ENCODE data around the gene SLC18A2.

DNA sequence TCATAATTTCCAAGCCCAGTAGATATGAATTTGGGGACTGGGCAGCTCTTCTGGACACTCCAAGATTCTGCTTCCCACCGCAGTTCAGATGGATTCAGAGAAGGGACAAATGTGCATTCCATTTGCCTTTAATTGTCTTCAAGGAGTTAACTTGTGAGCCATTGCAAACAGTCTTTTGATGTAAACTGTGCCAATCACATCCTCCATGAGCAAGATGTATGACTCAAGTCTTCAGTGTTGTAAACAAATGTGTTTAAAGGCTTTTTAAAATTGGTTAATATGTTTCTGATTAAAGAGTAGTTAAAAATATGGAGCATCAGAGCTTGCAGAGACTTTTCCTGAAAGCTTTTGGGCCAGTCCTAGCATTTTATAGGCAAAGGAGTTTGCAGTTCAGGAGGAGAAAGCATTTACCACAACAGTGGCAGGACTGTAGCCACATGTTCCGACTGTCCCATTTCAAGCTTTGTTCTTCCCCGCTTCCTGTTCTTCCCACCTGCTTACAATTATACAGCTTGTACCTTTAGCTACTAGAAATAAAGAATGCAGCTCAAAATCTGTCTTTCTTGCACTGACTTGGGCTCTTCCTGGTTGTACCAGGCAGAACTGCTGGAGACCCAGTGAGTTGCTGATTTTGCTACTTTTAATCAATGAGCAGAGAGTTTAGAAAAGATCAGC lies 6.2 kb downstream of the SLC18A2 start:
- TF ChIP-seq, protein P1, sequence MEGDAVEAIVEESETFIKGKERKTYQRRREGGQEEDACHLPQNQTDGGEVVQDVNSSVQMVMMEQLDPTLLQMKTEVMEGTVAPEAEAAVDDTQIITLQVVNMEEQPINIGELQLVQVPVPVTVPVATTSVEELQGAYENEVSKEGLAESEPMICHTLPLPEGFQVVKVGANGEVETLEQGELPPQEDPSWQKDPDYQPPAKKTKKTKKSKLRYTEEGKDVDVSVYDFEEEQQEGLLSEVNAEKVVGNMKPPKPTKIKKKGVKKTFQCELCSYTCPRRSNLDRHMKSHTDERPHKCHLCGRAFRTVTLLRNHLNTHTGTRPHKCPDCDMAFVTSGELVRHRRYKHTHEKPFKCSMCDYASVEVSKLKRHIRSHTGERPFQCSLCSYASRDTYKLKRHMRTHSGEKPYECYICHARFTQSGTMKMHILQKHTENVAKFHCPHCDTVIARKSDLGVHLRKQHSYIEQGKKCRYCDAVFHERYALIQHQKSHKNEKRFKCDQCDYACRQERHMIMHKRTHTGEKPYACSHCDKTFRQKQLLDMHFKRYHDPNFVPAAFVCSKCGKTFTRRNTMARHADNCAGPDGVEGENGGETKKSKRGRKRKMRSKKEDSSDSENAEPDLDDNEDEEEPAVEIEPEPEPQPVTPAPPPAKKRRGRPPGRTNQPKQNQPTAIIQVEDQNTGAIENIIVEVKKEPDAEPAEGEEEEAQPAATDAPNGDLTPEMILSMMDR (IDR thresholded peaks at IDR 0.05; ENCODE audit: extremely low read depth in 1 of 2, insufficient read depth in 1 of 2, low read depth in 1 of 2, low read length in 2 of 2) = no peak
- no peak for TF ChIP-seq POLR2A (IDR thresholded peaks at IDR 0.05; ENCODE audit: low read depth, low read length)
- TF ChIP-seq POLR2AphosphoS5 (IDR thresholded peaks at IDR 0.05; ENCODE audit: insufficient read depth, low read depth, low read length) = no peak
- TF ChIP-seq EZH2 (IDR thresholded peaks at IDR 0.05; ENCODE audit: borderline replicate concordance, low read depth, low read length, severe bottlenecking) = no peak
- TF ChIP-seq, protein P2, sequence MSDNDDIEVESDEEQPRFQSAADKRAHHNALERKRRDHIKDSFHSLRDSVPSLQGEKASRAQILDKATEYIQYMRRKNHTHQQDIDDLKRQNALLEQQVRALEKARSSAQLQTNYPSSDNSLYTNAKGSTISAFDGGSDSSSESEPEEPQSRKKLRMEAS (IDR thresholded peaks at IDR 0.05; ENCODE audit: insufficient read depth, insufficient read length) = no peak
- TF ChIP-seq FOS (IDR thresholded peaks at IDR 0.05; ENCODE audit: borderline replicate concordance, insufficient read depth, low read length) = no peak
- TF ChIP-seq MYC (IDR thresholded peaks at IDR 0.05; ENCODE audit: low read depth, low read length) = no peak
- TF ChIP-seq JUN (IDR thresholded peaks at IDR 0.05; ENCODE audit: borderline replicate concordance, insufficient read depth, insufficient read length, low read depth) = no peak

Measured in endothelial cell of umbilical vein (primary cell).